LHCN-M2 (cell line): ENCODE results near the gene EPN2. TPM values are rescaled to one million over a fixed set of nuclear protein-coding genes. Genes with fewer than 3 reads are reported as not detected.
"Not testable (repeated sequence)": the region's sequence is repeated elsewhere in the genome, so short reads cannot be mapped to it uniquely, and the experiment has no call there.

Experiments
- DNase-seq: peaks from one replicate; pipeline ENCODE4 v3.0.0-alpha.2; 2012; ENCODE audit warnings: low read depth
- polyA plus RNA-seq: library from polyadenylated mRNA; unstranded; fragments of >200 nt; gene quantifications from one replicate; pipeline ENCODE4 v1.2.1, GENCODE V29; 2012; ENCODE audit warnings: missing spikeins
- total RNA-seq: library from RNA; depleted of rRNA; stranded (reverse); fragments of >200 nt; gene quantifications from 2 replicates; pipeline ENCODE4 v1.2.3, GENCODE V29; 2014; rRNA removed

Gene EPN2
- 18.5 and 28.1 TPM in 2 replicates for total RNA-seq
- polyA plus RNA-seq: 12.3 TPM

- DNase-seq: peak; percentile 31
These were observed at the start of gene EPN2 for GRCh38 chr17:19237139-19237388. TSS of gene EPN2 (plus strand) at chr17:19237366. CDS start at chr17:19283120, 45,754 bp downstream.

- DNase-seq: not testable (repeated sequence)
These were observed 49.0 kb upstream of the EPN2 start for GRCh38 chr17:19187883-19188869.

- not testable (repeated sequence) for DNase-seq
These were observed 48.1 kb upstream of the EPN2 start for GRCh38 chr17:19188870-19189708.

GRCh38 chr17:19189781-19190405, 47.3 kb upstream of the EPN2 start:
- DNase-seq: not testable (repeated sequence)

- DNase-seq: not testable (repeated sequence)
These were observed 40.6 kb upstream of the EPN2 start for GRCh38 chr17:19196382-19197204.

GRCh38 chr17:19202448-19202847, 34.7 kb upstream of the EPN2 start:
- DNase-seq: not testable (repeated sequence)

- not testable (repeated sequence) for DNase-seq
These were observed 33.7 kb upstream of the EPN2 start for GRCh38 chr17:19203429-19203828.

GRCh38 chr17:19215074-19215860, 21.9 kb upstream of the EPN2 start:
- DNase-seq: not testable (repeated sequence)

GRCh38 chr17:19216148-19216926, 20.8 kb upstream of the EPN2 start:
- DNase-seq: not testable (repeated sequence)

GRCh38 chr17:19218914-19219313, 18.3 kb upstream of the EPN2 start:
- not testable (repeated sequence) for DNase-seq

- not testable (repeated sequence) for DNase-seq
These were observed 17.8 kb upstream of the EPN2 start for GRCh38 chr17:19219384-19219783.

- DNase-seq: not testable (repeated sequence)
These were observed 17.0 kb upstream of the EPN2 start for GRCh38 chr17:19220195-19220594.

GRCh38 chr17:19226610-19227588, 10.3 kb upstream of the EPN2 start:
- not testable (repeated sequence) for DNase-seq

GRCh38 chr17:19234676-19235075, 2.5 kb upstream of the EPN2 start:
- not testable (repeated sequence) for DNase-seq

- not testable (repeated sequence) for DNase-seq
These were observed 621 bp upstream of the EPN2 start for GRCh38 chr17:19236351-19237138.

- no peak for DNase-seq
These were observed 412 bp downstream of the EPN2 start for GRCh38 chr17:19237389-19238166.
